ENCODE measurements around the gene CD83.

DNA sequence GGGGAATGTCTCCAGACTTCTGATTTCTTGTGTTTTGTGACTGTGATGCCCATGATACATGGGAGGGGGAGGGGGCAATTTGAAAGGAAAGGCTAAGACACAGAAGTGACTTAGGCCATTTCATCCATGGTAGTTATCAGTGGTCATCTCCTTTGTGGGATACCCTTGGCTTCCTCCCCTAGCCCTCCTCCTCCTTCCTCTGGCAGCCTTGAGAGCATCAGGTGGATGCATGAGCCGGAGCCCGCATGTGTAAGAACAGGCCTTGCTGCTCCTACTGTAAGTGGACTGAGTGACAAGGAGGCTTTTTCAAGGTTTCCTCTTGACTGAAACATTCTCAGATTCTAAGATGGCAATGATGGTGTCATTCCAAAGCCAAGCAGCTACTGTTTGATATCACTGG is 874 bp downstream of the CD83 start:
- TF ChIP-seq, protein P1, sequence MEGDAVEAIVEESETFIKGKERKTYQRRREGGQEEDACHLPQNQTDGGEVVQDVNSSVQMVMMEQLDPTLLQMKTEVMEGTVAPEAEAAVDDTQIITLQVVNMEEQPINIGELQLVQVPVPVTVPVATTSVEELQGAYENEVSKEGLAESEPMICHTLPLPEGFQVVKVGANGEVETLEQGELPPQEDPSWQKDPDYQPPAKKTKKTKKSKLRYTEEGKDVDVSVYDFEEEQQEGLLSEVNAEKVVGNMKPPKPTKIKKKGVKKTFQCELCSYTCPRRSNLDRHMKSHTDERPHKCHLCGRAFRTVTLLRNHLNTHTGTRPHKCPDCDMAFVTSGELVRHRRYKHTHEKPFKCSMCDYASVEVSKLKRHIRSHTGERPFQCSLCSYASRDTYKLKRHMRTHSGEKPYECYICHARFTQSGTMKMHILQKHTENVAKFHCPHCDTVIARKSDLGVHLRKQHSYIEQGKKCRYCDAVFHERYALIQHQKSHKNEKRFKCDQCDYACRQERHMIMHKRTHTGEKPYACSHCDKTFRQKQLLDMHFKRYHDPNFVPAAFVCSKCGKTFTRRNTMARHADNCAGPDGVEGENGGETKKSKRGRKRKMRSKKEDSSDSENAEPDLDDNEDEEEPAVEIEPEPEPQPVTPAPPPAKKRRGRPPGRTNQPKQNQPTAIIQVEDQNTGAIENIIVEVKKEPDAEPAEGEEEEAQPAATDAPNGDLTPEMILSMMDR (IDR thresholded peaks at IDR 0.05; ENCODE audit: poor library complexity) = no peak
- TF ChIP-seq EZH2phosphoT487 (IDR thresholded peaks at IDR 0.05; ENCODE audit: low read depth, severe bottlenecking, unreplicated experiment) = no peak

Data from hepatocyte (in vitro differentiated cells).